Measurements from ENCODE around the gene MRPL43. TPM values are rescaled to one million over a fixed set of nuclear protein-coding genes. Genes with fewer than 3 reads are reported as not detected.

The MRPL43 gene
- total RNA-seq, 1 experiment from 2014 or later: 69.4 TPM

- no peaks in the 10 kb centered on the region for H3K9me3 ChIP-seq (replicated peaks)
- peaks cover 31% of the 10 kb centered on the region for H3K36me3 ChIP-seq
- no peak for DNase-seq (ENCODE audit: low read depth in 1 of 2, low spot score in 2 of 2)
- H3K4me3 ChIP-seq: no peak overlapping the region
- peaks cover 18% of the 10 kb centered on the region for H3K4me1 ChIP-seq (replicated peaks)
- H3K27ac ChIP-seq: no peak overlapping the region
- H3K27me3 ChIP-seq (replicated peaks): no peaks in the 10 kb centered on the region
Observed at GRCh38 chr10:100968062-100968736, 19.1 kb downstream of the MRPL43 start.

DNA sequence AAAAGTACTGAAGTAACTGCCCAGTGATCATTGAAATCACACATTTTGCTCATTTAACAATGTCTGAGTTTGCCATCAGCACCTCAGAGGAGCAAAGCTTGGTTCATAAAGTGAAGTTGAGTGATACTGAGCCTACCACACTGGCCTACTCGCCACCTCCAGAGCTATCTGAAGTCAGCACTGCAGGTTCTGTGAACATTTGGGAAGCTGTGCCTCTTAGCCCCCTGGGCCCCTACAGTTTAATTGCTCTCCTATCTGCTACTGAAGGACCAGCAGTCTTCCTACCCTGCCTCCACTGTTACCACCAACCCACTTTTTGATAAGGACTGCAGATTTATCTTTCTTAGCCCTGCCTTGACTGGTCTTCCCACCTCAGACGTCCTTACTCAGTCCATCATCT lies 20.0 kb downstream of the MRPL43 start:
- Histone ChIP-seq H3K4me1 (replicated peaks) (peaks cover 18% of the 10 kb centered on the region), H3K27me3 (replicated peaks) (no peaks in the 10 kb centered on the region), H3K4me3 (no peak overlapping the region), H3K9me3 (replicated peaks) (no peaks in the 10 kb centered on the region), H3K27ac (no peak overlapping the region), H3K36me3 (peaks cover 40% of the 10 kb centered on the region)
- DNase-seq (ENCODE audit: low read depth in 1 of 2, low spot score in 2 of 2): no peak

DNA sequence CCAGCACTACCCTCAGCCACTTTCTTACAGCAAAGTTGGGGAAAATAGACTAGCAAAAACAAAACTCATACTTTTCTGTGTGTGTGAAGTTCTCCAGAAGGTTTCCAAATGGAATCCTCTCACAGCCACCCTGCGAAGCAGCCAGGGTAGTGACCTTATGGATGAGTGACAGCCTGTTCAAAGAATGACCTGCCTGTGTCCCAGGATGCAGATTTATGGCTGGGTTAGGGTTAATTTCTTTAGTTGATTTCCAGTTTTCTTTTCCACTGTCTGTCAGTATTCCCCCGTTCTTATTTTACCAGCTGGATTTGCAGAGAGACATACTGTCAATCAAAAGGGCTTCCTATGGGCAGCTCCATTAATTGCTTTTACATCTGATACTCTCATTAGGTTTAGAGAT lies 20.4 kb downstream of the MRPL43 start:
- Histone ChIP-seq H3K27ac (no peak overlapping the region), H3K36me3 (peaks cover 45% of the 10 kb centered on the region), H3K4me1 (replicated peaks) (peaks cover 14% of the 10 kb centered on the region), H3K4me3 (no peak overlapping the region), H3K9me3 (replicated peaks) (no peaks in the 10 kb centered on the region), H3K27me3 (replicated peaks) (no peaks in the 10 kb centered on the region)
- DNase-seq (ENCODE audit: low read depth in 1 of 2, low spot score in 2 of 2): no peak

DNA sequence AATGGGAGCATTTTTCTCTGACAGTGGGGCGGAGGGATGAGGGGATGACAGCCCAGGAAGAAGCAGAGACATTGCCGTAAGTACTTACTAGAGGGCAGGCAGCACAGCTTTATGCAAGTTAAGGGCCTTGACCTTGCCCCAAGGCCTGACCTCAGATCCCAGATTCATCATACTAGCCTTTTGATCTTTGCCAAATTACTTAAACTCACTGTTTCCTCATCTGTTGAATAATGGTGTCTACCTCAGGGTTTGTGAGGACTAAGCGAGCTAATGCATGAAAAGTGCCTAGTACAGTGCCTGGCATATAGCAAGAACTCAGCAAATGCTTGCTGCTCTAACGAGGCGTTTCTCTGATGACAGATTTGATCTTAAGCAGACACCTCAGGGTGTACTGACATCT lies 21.5 kb downstream of the MRPL43 start:
- Histone ChIP-seq H3K27me3 (replicated peaks) (no peaks in the 10 kb centered on the region), H3K4me3 (no peak overlapping the region)
- no peak for DNase-seq (ENCODE audit: low read depth in 1 of 2, low spot score in 2 of 2)

GRCh38 chr10:100963826-100964225 lies 23.5 kb downstream of the MRPL43 start:
- no peaks in the 10 kb centered on the region for H3K9me3 ChIP-seq (replicated peaks)
- H3K4me3 ChIP-seq: no peak overlapping the region
- H3K36me3 ChIP-seq: peaks cover 70% of the 10 kb centered on the region
- DNase-seq (ENCODE audit: low read depth in 1 of 2, low spot score in 2 of 2): no peak
- no peaks in the 10 kb centered on the region for H3K27me3 ChIP-seq (replicated peaks)
- H3K27ac ChIP-seq: no peak overlapping the region
- peaks cover 2% of the 10 kb centered on the region for H3K4me1 ChIP-seq (replicated peaks)

More for the DNA sequence above, 21.5 kb downstream of the MRPL43 start:
- peaks cover 11% of the 10 kb centered on the region for H3K4me1 ChIP-seq (replicated peaks)
- no peak overlapping the region for H3K27ac ChIP-seq
- H3K36me3 ChIP-seq: peaks cover 53% of the 10 kb centered on the region
- no peaks in the 10 kb centered on the region for H3K9me3 ChIP-seq (replicated peaks)

DNA sequence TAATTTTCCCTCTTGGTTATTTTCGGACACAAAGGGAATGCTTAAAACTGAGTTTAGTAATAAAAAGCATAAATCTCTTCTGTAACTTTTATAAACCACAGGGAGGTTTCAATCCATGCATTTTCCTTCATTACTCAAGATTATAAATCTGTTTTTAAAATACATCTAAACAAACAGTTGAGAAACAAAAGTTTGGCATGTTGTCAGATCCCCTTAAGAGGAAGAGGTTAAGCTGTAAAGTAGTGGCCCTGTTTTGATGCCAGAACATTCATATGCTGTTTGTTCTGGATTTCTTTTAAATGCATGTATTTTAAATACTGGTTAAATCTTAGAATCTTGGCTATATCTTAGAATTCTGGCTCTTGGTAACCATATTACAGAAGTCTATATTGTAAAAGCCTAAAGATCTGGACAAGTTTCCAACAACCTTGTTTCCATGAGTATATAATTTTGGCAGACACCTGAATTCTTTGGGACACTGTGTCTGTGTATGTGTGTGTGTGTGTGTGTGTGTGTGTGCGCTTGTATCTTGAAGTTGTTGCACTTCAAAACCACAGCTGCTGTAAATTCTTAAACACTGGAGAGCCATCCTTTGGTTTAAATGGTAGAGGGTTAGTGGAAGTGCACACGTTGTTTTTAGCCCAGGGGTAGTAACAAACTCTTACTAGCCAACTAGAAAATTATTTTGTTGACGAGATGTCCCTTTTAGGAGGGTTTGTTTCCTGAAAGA lies 24.8 kb downstream of the MRPL43 start:
- no peak overlapping the region for H3K4me3 ChIP-seq
- H3K4me1 ChIP-seq (replicated peaks): 0 out of 2 replicates have a peak, but pooled peaks cover 2% of the 10 kb centered on the region
- no peaks in the 10 kb centered on the region for H3K27me3 ChIP-seq (replicated peaks)
- no peak for DNase-seq (ENCODE audit: low read depth in 1 of 2, low spot score in 2 of 2)
- H3K36me3 ChIP-seq: peaks cover 80% of the 10 kb centered on the region
- no peaks in the 10 kb centered on the region for H3K9me3 ChIP-seq (replicated peaks)
- H3K27ac ChIP-seq: no peak overlapping the region

DNA sequence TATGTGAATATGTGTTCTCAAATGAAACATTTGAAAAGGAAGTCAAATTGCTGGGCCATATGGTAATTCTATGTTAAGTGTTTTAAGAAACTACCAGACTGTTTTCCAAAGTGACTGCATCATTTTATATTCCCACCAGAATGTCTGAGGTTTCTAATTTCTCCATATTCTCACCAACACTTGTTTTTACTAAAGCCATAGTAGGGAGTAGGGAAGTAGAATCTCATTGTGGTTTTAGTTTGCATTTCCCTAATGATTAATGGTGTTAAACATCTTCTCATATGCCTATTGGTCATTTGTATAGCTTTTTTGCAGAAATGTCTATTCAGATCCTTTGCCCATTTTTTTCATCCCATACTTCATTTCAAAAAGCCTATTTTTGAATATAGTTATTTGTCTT lies 27.0 kb downstream of the MRPL43 start:
- H3K36me3 ChIP-seq: peaks cover 83% of the 10 kb centered on the region
- no peak overlapping the region for H3K4me3 ChIP-seq
- H3K27me3 ChIP-seq (replicated peaks): no peaks in the 10 kb centered on the region
- 0 out of 2 replicates have a peak, but pooled peaks cover 3% of the 10 kb centered on the region for H3K4me1 ChIP-seq (replicated peaks)
- no peak for DNase-seq (ENCODE audit: low read depth in 1 of 2, low spot score in 2 of 2)
- H3K9me3 ChIP-seq (replicated peaks): no peaks in the 10 kb centered on the region
- H3K27ac ChIP-seq: no peak overlapping the region

DNA sequence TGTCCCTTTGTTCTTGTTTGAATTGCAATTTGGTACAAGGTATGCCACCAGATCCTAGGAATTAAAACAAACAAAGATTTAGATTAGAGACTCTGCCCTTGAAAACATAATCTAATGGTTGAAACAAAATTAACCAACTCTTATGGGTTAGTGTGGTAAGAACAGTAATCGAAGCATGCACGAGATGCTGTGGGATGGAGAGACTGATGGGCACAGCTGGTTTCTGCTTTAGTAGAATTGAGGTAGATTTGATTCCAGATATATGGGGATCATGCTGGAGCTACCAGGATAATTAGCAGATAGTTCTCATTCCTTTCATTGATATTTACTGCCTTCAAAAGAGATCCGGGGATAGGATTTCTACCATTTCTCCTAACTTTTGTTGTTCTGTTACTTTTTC lies 38.4 kb downstream of the MRPL43 start:
- no peaks in the 10 kb centered on the region for H3K4me1 ChIP-seq (replicated peaks)
- H3K4me3 ChIP-seq: no peak overlapping the region
- H3K9me3 ChIP-seq (replicated peaks): no peaks in the 10 kb centered on the region
- H3K27me3 ChIP-seq (replicated peaks): no peaks in the 10 kb centered on the region
- no peak for DNase-seq (ENCODE audit: low read depth in 1 of 2, low spot score in 2 of 2)
- H3K36me3 ChIP-seq: peaks cover 96% of the 10 kb centered on the region
- no peak overlapping the region for H3K27ac ChIP-seq

- H3K4me3 ChIP-seq: no peak overlapping the region
- no peak for DNase-seq (ENCODE audit: low read depth in 1 of 2, low spot score in 2 of 2)
- no peaks in the 10 kb centered on the region for H3K9me3 ChIP-seq (replicated peaks)
- H3K4me1 ChIP-seq (replicated peaks): no peaks in the 10 kb centered on the region
- peaks cover 98% of the 10 kb centered on the region for H3K36me3 ChIP-seq
- no peak overlapping the region for H3K27ac ChIP-seq
- H3K27me3 ChIP-seq (replicated peaks): no peaks in the 10 kb centered on the region
Observed at GRCh38 chr10:100945754-100946153, 41.5 kb downstream of the MRPL43 start.

GRCh38 chr10:100943508-100943907 lies 43.8 kb downstream of the MRPL43 start:
- Histone ChIP-seq H3K4me1 (replicated peaks) (peaks cover 17% of the 10 kb centered on the region), H3K36me3 (peaks cover 94% of the 10 kb centered on the region), H3K4me3 (no peak overlapping the region)

DNA sequence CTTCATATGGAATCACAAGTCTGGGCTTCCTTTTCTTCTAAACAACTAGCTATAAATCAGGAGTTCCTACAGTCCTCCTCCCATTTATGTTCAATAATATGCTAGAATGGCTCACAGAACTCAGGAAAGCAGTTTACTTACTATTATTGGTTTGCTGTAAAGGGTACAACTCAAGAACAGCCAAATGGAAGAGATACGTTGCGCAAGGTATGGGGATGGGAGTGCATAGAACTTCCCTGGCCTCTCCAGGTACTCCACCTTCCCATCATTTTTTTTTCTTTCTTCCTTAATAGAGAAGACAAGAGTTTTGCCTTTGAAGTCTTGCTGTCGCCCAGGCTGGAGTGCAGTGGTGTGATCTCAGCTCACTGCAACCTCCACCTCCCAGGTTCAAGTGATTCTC lies 45.1 kb downstream of the MRPL43 start:
- H3K27ac ChIP-seq: no peak overlapping the region
- H3K4me1 ChIP-seq (replicated peaks): peaks cover 17% of the 10 kb centered on the region
- peaks cover 94% of the 10 kb centered on the region for H3K36me3 ChIP-seq
- no peaks in the 10 kb centered on the region for H3K9me3 ChIP-seq (replicated peaks)
- H3K4me3 ChIP-seq: no peak overlapping the region
- no peak for DNase-seq (ENCODE audit: low read depth in 1 of 2, low spot score in 2 of 2)
- no peaks in the 10 kb centered on the region for H3K27me3 ChIP-seq (replicated peaks)

More at GRCh38 chr10:100943508-100943907, 43.8 kb downstream of the MRPL43 start:
- no peaks in the 10 kb centered on the region for H3K9me3 ChIP-seq (replicated peaks)
- H3K27me3 ChIP-seq (replicated peaks): no peaks in the 10 kb centered on the region
- H3K27ac ChIP-seq: no peak overlapping the region
- no peak for DNase-seq (ENCODE audit: low read depth in 1 of 2, low spot score in 2 of 2)

DNA sequence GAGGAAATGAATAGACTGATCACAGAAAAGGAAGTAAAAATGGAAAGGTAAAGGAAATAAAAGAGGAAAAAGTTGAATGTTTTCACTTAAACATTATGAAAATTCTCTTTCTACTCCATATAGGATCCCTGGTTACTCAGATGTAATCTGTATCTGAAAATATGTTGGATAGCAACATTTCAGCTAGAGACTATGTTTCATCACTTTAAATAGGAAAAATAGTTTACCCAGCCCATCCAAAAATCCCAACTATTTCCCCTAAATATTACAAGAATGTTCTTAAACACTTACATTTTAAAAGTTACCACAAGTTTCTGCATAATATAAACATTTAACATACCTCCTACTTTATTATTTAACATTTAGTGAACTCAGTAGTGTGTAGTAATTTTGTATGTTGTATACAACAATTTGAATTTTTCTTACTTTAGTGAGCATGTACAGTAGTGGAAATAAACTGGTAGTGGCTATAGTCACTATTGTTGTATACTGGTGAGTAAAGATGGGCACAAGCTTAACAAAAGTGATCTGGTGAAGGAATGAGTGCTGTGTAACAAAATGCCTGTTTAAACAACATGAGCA lies 47.4 kb downstream of the MRPL43 start:
- H3K9me3 ChIP-seq (replicated peaks): no peaks in the 10 kb centered on the region
- H3K27me3 ChIP-seq (replicated peaks): no peaks in the 10 kb centered on the region
- peaks cover 90% of the 10 kb centered on the region for H3K36me3 ChIP-seq
- DNase-seq (ENCODE audit: low read depth in 1 of 2, low spot score in 2 of 2): peak in 1 of 2 experiments; percentile 62
- peak overlapping the region; percentile 65 for H3K27ac ChIP-seq
- no peak overlapping the region for H3K4me3 ChIP-seq
- H3K4me1 ChIP-seq (replicated peaks): peaks cover 17% of the 10 kb centered on the region
